K562 (cell line): ENCODE results near the gene METTL22. TPM values are rescaled to one million over a fixed set of nuclear protein-coding genes. Genes with fewer than 3 reads are reported as not detected.

ENCODE experiments used
- ATAC-seq: fragments of 200-7000 bp; cut with Tn5 transposase; 3 replicates; pipeline ENCODE4 v1.9.1; 2020; ENCODE audit warnings: moderate library complexity
- BruUV-seq: library from RNA; stranded (reverse); fragments of 400-500 nt; replicated peaks from 2 replicates; lab custom pipeline; 2021; lab: Mats Ljungman, UMichigan
- CTCF ChIA-PET: fragments of 300-600 bp; formaldehyde crosslinking; extraction: SDS; loops from one replicate; lab custom pipeline; 2021; ENCODE audit warnings: low intra/inter-chr PET ratio; lab: Yijun Ruan, JAX
- POLR2A ChIA-PET: fragments of 300-600, 350-650 bp; sonication (Branson Sonifier 250); formaldehyde crosslinking; extraction: SDS; loops from one replicate; lab custom pipeline; 2021; ENCODE audit warnings: antibody characterized with exemption, inconsistent platforms; lab: Yijun Ruan, JAX
- DNase-seq, 4 experiments: peaks; one replicate each; pipeline versions ENCODE4 v3.0.0 to v3.0.0-alpha.2; 2011 to 2018; ENCODE audit warnings: low spot score in 3 of 4, mixed read lengths in 3 of 4; ENCODE audit errors: extremely low read depth in 1 of 4
- FAIRE-seq: peaks from 2 replicates; lab custom pipeline; 2011; peaks lifted over from hg19 to GRCh38; lab: Jason Lieb, UNC
- H2AFZ ChIP-seq: 2 replicates; pipeline ENCODE4 v1.6.0; 2011; ENCODE audit warnings: low read depth, low read length, control low read depth, inconsistent platforms
- H3K27ac ChIP-seq: fragments of 200-600 bp; 3 replicates; pipeline ENCODE4 v1.8.0; 2011; ENCODE audit warnings: low read depth, mild to moderate bottlenecking, control low read depth, inconsistent platforms, low read length, moderate library complexity, mixed read lengths; ENCODE audit errors: extremely low read depth
- H3K27me3 ChIP-seq, 2 experiments: fragments of 300-600 bp in 1 of 2; 2 replicates in 1 of 2; 3 replicates in 1 of 2; pipeline versions ENCODE4 v1.6.0 to v1.8.0; 2011; ENCODE audit warnings: inconsistent platforms in 2 of 2, low read length in 2 of 2, mild to moderate bottlenecking in 1 of 2, mixed read lengths in 1 of 2, moderate library complexity in 1 of 2; ENCODE audit not compliant: control insufficient read depth in 2 of 2, insufficient read depth in 2 of 2
- H3K36me3 ChIP-seq: fragments of 300-600 bp; 3 replicates; pipeline ENCODE4 v1.8.0; 2011; ENCODE audit warnings: mild to moderate bottlenecking, low read length, inconsistent platforms; ENCODE audit not compliant: control insufficient read depth, insufficient read depth
- H3K4me1 ChIP-seq, 2 experiments: fragments of 200-600 bp in 1 of 2; replicated peaks in 1 of 2; 2 replicates in 1 of 2; 3 replicates in 1 of 2; pipeline versions ENCODE4 v1.5.1 to v1.8.0; 2011; ENCODE audit warnings: inconsistent platforms in 2 of 2, low read length in 2 of 2, mild to moderate bottlenecking in 1 of 2, mixed read lengths in 1 of 2, moderate library complexity in 1 of 2; ENCODE audit not compliant: control insufficient read depth in 2 of 2, insufficient read depth in 2 of 2
- H3K4me2 ChIP-seq: 2 replicates; pipeline ENCODE4 v1.6.1; 2011; ENCODE audit warnings: low read length, control low read depth, inconsistent platforms, mixed read lengths; ENCODE audit not compliant: insufficient read depth
- H3K4me3 ChIP-seq: fragments of 200-600 bp; sonication (generic), shearing (Covaris generic); 2 replicates; pipeline ENCODE4 v1.5.1; 2016; ENCODE audit warnings: control low read depth, inconsistent platforms
- H3K79me2 ChIP-seq: fragments of 200-600 bp; 3 replicates; pipeline ENCODE4 v1.8.0; 2011; ENCODE audit warnings: low read length, inconsistent platforms; ENCODE audit not compliant: control insufficient read depth, insufficient read depth
- H3K9ac ChIP-seq, 2 experiments: 2 replicates each; pipeline versions ENCODE4 v1.6.0 to v1.6.1; 2011; ENCODE audit warnings: low read depth in 2 of 2, low read length in 2 of 2, control low read depth in 1 of 2, inconsistent platforms in 1 of 2, mild to moderate bottlenecking in 1 of 2, mixed read lengths in 1 of 2; ENCODE audit not compliant: insufficient read depth in 1 of 2
- H3K9me1 ChIP-seq: one replicate; pipeline ENCODE4 v1.6.0; 2011; ENCODE audit warnings: inconsistent platforms, mild to moderate bottlenecking, low read length, moderate library complexity; ENCODE audit not compliant: control insufficient read depth, insufficient read depth
- H3K9me3 ChIP-seq: replicated peaks from 2 replicates; pipeline ENCODE4 v1.5.1; 2011; ENCODE audit warnings: low read depth, low read length, inconsistent platforms; ENCODE audit not compliant: control insufficient read depth, insufficient read depth
- H4K20me1 ChIP-seq: replicated peaks from 2 replicates; pipeline ENCODE4 v1.6.1; 2011; ENCODE audit warnings: low read length, inconsistent platforms, mixed read lengths; ENCODE audit not compliant: control insufficient read depth, insufficient read depth
- BRF1 ChIP-seq: IDR thresholded peaks from 3 replicates; pipeline ENCODE4 v1.6.1; 2011; ENCODE audit warnings: borderline replicate concordance, mild to moderate bottlenecking; ENCODE audit not compliant: insufficient read length; ENCODE audit errors: extremely low read depth
- CHD2 ChIP-seq: IDR thresholded peaks from 2 replicates; pipeline ENCODE4 v1.6.1; 2011; ENCODE audit warnings: low read depth, low read length
- HEY1 ChIP-seq: fragments of 250-450 bp; sonication (Bioruptor Pico); IDR thresholded peaks from 2 replicates; pipeline ENCODE4 v1.5.0; 2020; ENCODE audit warnings: mild to moderate bottlenecking, moderate library complexity, borderline replicate concordance
- MYC ChIP-seq, 2 experiments: fragments of 250-450 bp in 1 of 2; sonication (Bioruptor Pico) in 1 of 2; IDR thresholded peaks; 2 replicates each; pipeline versions ENCODE4 v1.5.1 to v1.6.1; 2012 to 2021; ENCODE audit warnings: low read depth in 2 of 2, borderline replicate concordance in 1 of 2, improper control_type of control experiment in 1 of 2, low read length in 1 of 2, mild to moderate bottlenecking in 1 of 2, moderate library complexity in 1 of 2
- NRF1 ChIP-seq, 2 experiments: fragments of 450-650 bp; IDR thresholded peaks in 1 of 2; conservative IDR thresholded peaks in 1 of 2; 2 replicates each; pipeline ENCODE4 v1.6.1; 2014; ENCODE audit warnings: mild to moderate bottlenecking in 2 of 2
- RBM17 ChIP-seq: fragments of 200-400 bp; formaldehyde crosslinking; IDR thresholded peaks from 2 replicates; pipeline ENCODE4 v1.6.1; 2017; ENCODE audit warnings: low read depth, mild to moderate bottlenecking, low read length, borderline replicate concordance
- THRA ChIP-seq: fragments of 450-650 bp; IDR thresholded peaks from 2 replicates; pipeline ENCODE4 v1.6.1; 2017; ENCODE audit warnings: mild to moderate bottlenecking, moderate library complexity
- ZKSCAN8 ChIP-seq: fragments of 200-800 bp; sonication (Bioruptor generic); IDR thresholded peaks from 2 replicates; pipeline ENCODE4 v1.6.1; 2016; ENCODE audit warnings: missing genetic modification characterization, missing compliant biosample characterization
- ZNF277 ChIP-seq: fragments of 250-450 bp; sonication (Bioruptor Pico); IDR thresholded peaks from 2 replicates; pipeline ENCODE4 v1.8.0; 2022; ENCODE audit warnings: inconsistent platforms, mild to moderate bottlenecking, moderate library complexity, borderline replicate concordance
- ZNF431 ChIP-seq: sonication (generic); formaldehyde crosslinking; IDR thresholded peaks from 2 replicates; pipeline ENCODE4 v1.8.0; 2022; ENCODE audit warnings: mild to moderate bottlenecking, missing genetic modification reagents
- ZNF639 ChIP-seq, 2 experiments: fragments of 200-800 bp in 1 of 2; sonication (Bioruptor generic) in 1 of 2; sonication (generic) in 1 of 2; formaldehyde crosslinking in 1 of 2; IDR thresholded peaks in 1 of 2; conservative IDR thresholded peaks in 1 of 2; 2 replicates each; pipeline versions ENCODE4 v1.5.0 to v1.6.1; 2016 to 2020; ENCODE audit warnings: missing compliant biosample characterization in 1 of 2, missing genetic modification characterization in 1 of 2, missing genetic modification reagents in 1 of 2
- ZNF780A ChIP-seq: fragments of 250-450 bp; sonication (Bioruptor Pico); IDR thresholded peaks from 2 replicates; pipeline ENCODE4 v1.5.0; 2021; ENCODE audit warnings: mild to moderate bottlenecking
- WGBS: fragments of 100-300 bp; shearing (Covaris generic); methylation state at CpG from one replicate; pipeline ENCODE4 v1.1.6; 2016; ENCODE audit warnings: low coverage, mixed read lengths; ENCODE audit not compliant: insufficient coverage; ENCODE audit errors: missing lambda C conversion rate; 5-methylcytosine and 5-hydroxymethylcytosine counted together
- in situ Hi-C: fragments of 300-500 bp; cut with MboI; formaldehyde crosslinking; loops from 4 replicates; pipeline ENCODE4 v1.15.0; 2018; ENCODE audit warnings: inconsistent platforms, mixed read lengths
- intact Hi-C: fragments of 100-400 bp; cut with micrococcal nuclease; formaldehyde crosslinking; loops from 2 replicates; pipeline ENCODE4 v1.14.2; 2022
- polyA plus RNA-seq, 8 experiments: library from polyadenylated mRNA; depleted of rRNA in 4 of 8; stranded (reverse) in 5 of 8; unstranded in 3 of 8; fragments of >200 nt; fragmentation: Nextera tagmentation in 2 of 8; fragmentation: Illumina TruSeq in 1 of 8; extraction: Ambion mirVana in 2 of 8; extraction: Trizol in 1 of 8; gene quantifications; 2 replicates each; pipeline versions ENCODE4 v1.2.1 to v1.2.3, GENCODE V29; 2011 to 2014; ENCODE audit warnings: inconsistent platforms in 1 of 8, missing spikeins in 1 of 8
- total RNA-seq, 7 experiments: library from RNA; depleted of rRNA in 6 of 7; stranded (reverse); fragments of >200 nt in 6 of 7; fragmentation: Illumina TruSeq in 2 of 7; extraction: Trizol in 2 of 7; gene quantifications; 2 replicates each; pipeline versions ENCODE4 v1.2.1 to v1.2.3, GENCODE V29; 2011 to 2021; ENCODE audit warnings: low replicate concordance in 1 of 7
- TF ChIP-seq, protein P1 (sequence below): sonication (generic); formaldehyde crosslinking; IDR thresholded peaks from 2 replicates; pipeline ENCODE4 v1.8.0; 2022; ENCODE audit warnings: mild to moderate bottlenecking, missing genetic modification reagents
- TF ChIP-seq, protein P2 (sequence below), 2 experiments: fragments of 450-650 bp in 1 of 2; sonication (generic) in 1 of 2; formaldehyde crosslinking in 1 of 2; IDR thresholded peaks in 1 of 2; conservative IDR thresholded peaks in 1 of 2; 2 replicates each; pipeline versions ENCODE4 v1.6.1 to v1.8.1; 2016 to 2023; ENCODE audit warnings: mild to moderate bottlenecking in 2 of 2, moderate library complexity in 2 of 2, inconsistent platforms in 1 of 2, missing genetic modification reagents in 1 of 2

Gene METTL22
- total and polyA plus RNA-seq, 9 of the 15 experiments (the other 6 are each of a cell fraction or from before 2014, with no cell fraction given), result 6.9 to 33.2 (median 18.5) TPM

- no peak overlapping the region for H3K27ac ChIP-seq
- TF ChIP-seq ZNF431 (no peak), HEY1 (CRISPR knock-in tag) (no peak), ZNF277 (CRISPR knock-in tag) (no peak), ZNF639 (CRISPR knock-in tag; conservative IDR thresholded peaks at IDR 0.05 in 1 of 2, IDR thresholded peaks at IDR 0.05 in 1 of 2) (no peak), NRF1 (conservative IDR thresholded peaks at IDR 0.05 in 1 of 2, IDR thresholded peaks at IDR 0.05 in 1 of 2) (no peak), MYC (IDR thresholded peaks at IDR 0.05; ENCODE audit: low read depth, low read length) (no peak), MYC (CRISPR knock-in tag; IDR thresholded peaks at IDR 0.05; ENCODE audit: borderline replicate concordance, low read depth) (no peak), CHD2 (no peak), BRF1 (no peak), THRA (no peak), ZKSCAN8 (CRISPR knock-in tag) (no peak), ZNF780A (CRISPR knock-in tag) (no peak), RBM17 (no peak)
- TF ChIP-seq, protein P1, sequence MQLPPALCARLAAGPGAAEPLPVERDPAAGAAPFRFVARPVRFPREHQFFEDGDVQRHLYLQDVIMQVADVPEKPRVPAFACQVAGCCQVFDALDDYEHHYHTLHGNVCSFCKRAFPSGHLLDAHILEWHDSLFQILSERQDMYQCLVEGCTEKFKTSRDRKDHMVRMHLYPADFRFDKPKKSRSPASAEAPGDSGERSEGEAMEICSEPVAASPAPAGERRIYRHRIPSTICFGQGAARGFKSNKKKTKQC (CRISPR knock-in tag), result no peak
- TF ChIP-seq, protein P2, sequence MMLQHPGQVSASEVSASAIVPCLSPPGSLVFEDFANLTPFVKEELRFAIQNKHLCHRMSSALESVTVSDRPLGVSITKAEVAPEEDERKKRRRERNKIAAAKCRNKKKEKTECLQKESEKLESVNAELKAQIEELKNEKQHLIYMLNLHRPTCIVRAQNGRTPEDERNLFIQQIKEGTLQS (IDR thresholded peaks at IDR 0.05), result no peak
- TF ChIP-seq, protein P2 (CRISPR knock-in tag; conservative IDR thresholded peaks at IDR 0.05), result no peak
Measured at GRCh38 chr16:8611886-8612600, 9.5 kb upstream of the METTL22 start.

More at GRCh38 chr16:8611886-8612600, 9.5 kb upstream of the METTL22 start:
- BruUV-seq, result no TSS peak
- POLR2A ChIA-PET, result no interaction called here
- Histone ChIP-seq H3K4me3 (no peak overlapping the region), H3K9me3 (no peaks in the 10 kb centered on the region), H3K79me2 (no peaks in the 10 kb centered on the region), H3K36me3 (no peaks in the 10 kb centered on the region), H4K20me1 (no peaks in the 10 kb centered on the region), H3K4me1 (no peaks in the 10 kb centered on the region; a peak in 1 of 5 replicates), H3K9ac (no peak overlapping the region), H3K4me2 (no peak overlapping the region), H2AFZ (no peak overlapping the region), H3K9me1 (no peaks in the 10 kb centered on the region), H3K27me3 (peaks cover 21 to 41% of the 10 kb centered on the region in 2 experiments)
- intact Hi-C loops (no loop called here), in situ Hi-C loops (no loop called here)
- CTCF ChIA-PET, result no interaction called here
- WGBS, result 0% methylated on average over 1 of the region's 1 CpG
- DNase-seq, result no peak
- no peak for FAIRE-seq
- ATAC-seq, result no peak
